ENCODE data around the gene ITPR1. TPM values are rescaled to one million over a fixed set of nuclear protein-coding genes. Genes with fewer than 3 reads are reported as not detected.

Gene ITPR1
- total and polyA plus RNA-seq, 10 of the 15 experiments (the other 5 are each of a cell fraction or from before 2014, with no cell fraction given) = 12.2 to 239 (median 28.4) TPM

GRCh38 chr3:4751029-4751501 is 257.9 kb downstream of the ITPR1 start (continued):
- no peak for TF ChIP-seq ZNF592 (IDR thresholded peaks at IDR 0.05)
- TF ChIP-seq STAT1 (conservative IDR thresholded peaks at IDR 0.05) = no peak
- TF ChIP-seq NFXL1 (IDR thresholded peaks at IDR 0.05; ENCODE audit: borderline replicate concordance) = no peak
- TF ChIP-seq NFYA (IDR thresholded peaks at IDR 0.05; ENCODE audit: borderline replicate concordance, low read depth, low read length) = no peak
- TF ChIP-seq IRF3 (IDR thresholded peaks at IDR 0.05) = no peak
- no peak for TF ChIP-seq FOS (IDR thresholded peaks at IDR 0.05; ENCODE audit: borderline replicate concordance, extremely low read depth, insufficient read length)
- TF ChIP-seq ATF3 (IDR thresholded peaks at IDR 0.05; ENCODE audit: borderline replicate concordance, extremely low read depth, low read depth, low read length) = no peak
- TF ChIP-seq IRF4 (IDR thresholded peaks at IDR 0.05; ENCODE audit: low read depth, low read length) = no peak
- TF ChIP-seq GABPA (IDR thresholded peaks at IDR 0.05; ENCODE audit: low read depth) = no peak
- no peak for TF ChIP-seq SKIL (IDR thresholded peaks at IDR 0.05; ENCODE audit: low read depth, poor library complexity, severe bottlenecking)
- no peak for TF ChIP-seq CUX1 (IDR thresholded peaks at IDR 0.05; ENCODE audit: insufficient replicate concordance, low read depth, low read length)
- no peak for TF ChIP-seq CHD2 (IDR thresholded peaks at IDR 0.05; ENCODE audit: borderline replicate concordance, low read depth, low read length)
- no peak for TF ChIP-seq SMC3 (IDR thresholded peaks at IDR 0.05; ENCODE audit: borderline replicate concordance, low read length)
- no peak for TF ChIP-seq CBX3 (IDR thresholded peaks at IDR 0.05; ENCODE audit: borderline replicate concordance, low read depth)
- TF ChIP-seq HDAC6 (IDR thresholded peaks at IDR 0.05; ENCODE audit: unreplicated experiment) = no peak
- no peak for TF ChIP-seq CHD4 (IDR thresholded peaks at IDR 0.05)
- TF ChIP-seq MYC (IDR thresholded peaks at IDR 0.05; ENCODE audit: insufficient read depth, insufficient read length, insufficient replicate concordance, low read length, severe bottlenecking) = no peak

Data from GM12878 (cell line).